OCI-LY3 (cell line): ENCODE data around the gene SDE2.

Experiments
- CTCF ChIP-seq: fragments of 200-600, 300-600 bp; sonication (generic); IDR thresholded peaks from 2 replicates; pipeline ENCODE4 v1.5.1; 2014; ENCODE audit warnings: antibody characterized with exemption, low read length, low read depth
- EZH2phosphoT487 ChIP-seq: fragments of 200-600 bp; shearing (Covaris generic); IDR thresholded peaks from 2 replicates; pipeline ENCODE4 v1.6.1; 2018; ENCODE audit warnings: antibody characterized with exemption, mixed run types, low read depth

DNA sequence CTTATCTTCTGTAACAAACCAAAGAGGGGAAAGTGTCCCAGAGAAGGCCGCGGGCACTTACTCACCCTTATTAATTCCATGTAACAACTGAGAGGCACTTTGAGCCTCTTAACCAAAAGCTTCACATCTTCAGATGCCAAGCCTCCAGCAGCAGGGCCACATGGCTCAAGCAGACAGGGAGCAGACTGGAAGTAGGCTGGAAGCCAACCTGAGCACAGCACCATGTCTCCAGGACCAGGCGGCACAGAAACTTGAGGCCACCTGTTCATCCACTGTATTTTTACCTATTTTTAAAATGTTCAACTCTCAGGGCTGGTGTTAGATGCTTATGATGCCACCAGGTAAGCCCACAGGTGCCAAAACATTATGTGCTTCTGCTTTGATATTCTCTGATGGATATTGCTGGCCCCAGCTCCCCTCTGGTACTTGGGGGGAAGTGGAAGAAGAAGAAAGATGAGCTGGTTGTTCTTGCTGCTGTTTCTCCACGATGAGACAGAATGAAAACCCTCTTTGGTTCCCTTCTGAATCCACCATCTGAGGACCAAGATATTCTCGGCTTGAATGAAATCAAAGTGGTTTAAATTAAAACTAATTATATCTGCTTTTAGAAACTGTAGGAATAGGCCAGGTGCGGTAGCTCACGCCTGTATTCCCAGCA is 30.6 kb upstream of the SDE2 start:
- TF ChIP-seq CTCF (no peak), EZH2phosphoT487 (no peak)
